Peyer's patch (tissue), 4 donors: ENCODE results near the gene HELB.

Source experiments
- POLR2A ChIP-seq, 2 donors: fragments of 450-650 bp; IDR thresholded peaks; one replicate each; pipeline ENCODE4 v1.5.1; 2017; ENCODE audit warnings: antibody characterized with exemption in 2 of 2, mild to moderate bottlenecking in 2 of 2, moderate library complexity in 2 of 2
- TF ChIP-seq, protein P1 (sequence below), 6 experiments: fragments of 450-650 bp in 4 of 6; fragments of 200-600 bp in 2 of 6; sonication (generic) in 1 of 6; IDR thresholded peaks; one replicate each; pipeline ENCODE4 v1.5.1; 2017 to 2019; ENCODE audit warnings: antibody characterized with exemption in 6 of 6, mild to moderate bottlenecking in 3 of 6, moderate library complexity in 1 of 6

- TF ChIP-seq, protein P1, sequence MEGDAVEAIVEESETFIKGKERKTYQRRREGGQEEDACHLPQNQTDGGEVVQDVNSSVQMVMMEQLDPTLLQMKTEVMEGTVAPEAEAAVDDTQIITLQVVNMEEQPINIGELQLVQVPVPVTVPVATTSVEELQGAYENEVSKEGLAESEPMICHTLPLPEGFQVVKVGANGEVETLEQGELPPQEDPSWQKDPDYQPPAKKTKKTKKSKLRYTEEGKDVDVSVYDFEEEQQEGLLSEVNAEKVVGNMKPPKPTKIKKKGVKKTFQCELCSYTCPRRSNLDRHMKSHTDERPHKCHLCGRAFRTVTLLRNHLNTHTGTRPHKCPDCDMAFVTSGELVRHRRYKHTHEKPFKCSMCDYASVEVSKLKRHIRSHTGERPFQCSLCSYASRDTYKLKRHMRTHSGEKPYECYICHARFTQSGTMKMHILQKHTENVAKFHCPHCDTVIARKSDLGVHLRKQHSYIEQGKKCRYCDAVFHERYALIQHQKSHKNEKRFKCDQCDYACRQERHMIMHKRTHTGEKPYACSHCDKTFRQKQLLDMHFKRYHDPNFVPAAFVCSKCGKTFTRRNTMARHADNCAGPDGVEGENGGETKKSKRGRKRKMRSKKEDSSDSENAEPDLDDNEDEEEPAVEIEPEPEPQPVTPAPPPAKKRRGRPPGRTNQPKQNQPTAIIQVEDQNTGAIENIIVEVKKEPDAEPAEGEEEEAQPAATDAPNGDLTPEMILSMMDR (IDR thresholded peaks at IDR 0.05), result no peak
- TF ChIP-seq POLR2A (IDR thresholded peaks at IDR 0.05), result no peak
These were observed 14.2 kb upstream of the HELB start for GRCh38 chr12:66288121-66288520.
